ENCODE measurements around the gene SIRT2. TPM values are rescaled to one million over a fixed set of nuclear protein-coding genes. Genes with fewer than 3 reads are reported as not detected.

The SIRT2 gene
- total RNA-seq, 1 donor from 2014 or later: 45.2 TPM

- Mint-ChIP-seq H3K4me3 (no peak overlapping the region), H3K36me3 (peaks cover 25% of the 10 kb centered on the region), H3K4me1 (no peaks in the 10 kb centered on the region), H3K27ac (no peak overlapping the region), H3K9me3 (no peaks in the 10 kb centered on the region), H3K27me3 (ENCODE audit: low read depth) (no peaks in the 10 kb centered on the region)
- no peak for DNase-seq (ENCODE audit: low spot score in 2 of 2, unreplicated experiment in 2 of 2)
- no peak for TF ChIP-seq CTCF (IDR thresholded peaks at IDR 0.05; ENCODE audit: unreplicated experiment)
Measured at GRCh38 chr19:38921420-38922274, 22.2 kb upstream of the SIRT2 start.

- no peak overlapping the region for H3K4me3 Mint-ChIP-seq
- no peak for DNase-seq (ENCODE audit: low spot score in 2 of 2, unreplicated experiment in 2 of 2)
- H3K36me3 Mint-ChIP-seq: peaks cover 25% of the 10 kb centered on the region
- TF ChIP-seq CTCF (IDR thresholded peaks at IDR 0.05; ENCODE audit: unreplicated experiment): no peak
- H3K27ac Mint-ChIP-seq: no peak overlapping the region
- no peaks in the 10 kb centered on the region for H3K27me3 Mint-ChIP-seq (ENCODE audit: low read depth)
- no peaks in the 10 kb centered on the region for H3K4me1 Mint-ChIP-seq
- H3K9me3 Mint-ChIP-seq: no peaks in the 10 kb centered on the region
Measured at GRCh38 chr19:38920602-38921419, 21.4 kb upstream of the SIRT2 start.

GRCh38 chr19:38919837-38920601 is 20.6 kb upstream of the SIRT2 start:
- no peaks in the 10 kb centered on the region for H3K4me1 Mint-ChIP-seq
- H3K27ac Mint-ChIP-seq: no peak overlapping the region
- no peak overlapping the region for H3K4me3 Mint-ChIP-seq
- no peak for DNase-seq (ENCODE audit: low spot score in 2 of 2, unreplicated experiment in 2 of 2)
- H3K27me3 Mint-ChIP-seq (ENCODE audit: low read depth): no peaks in the 10 kb centered on the region
- TF ChIP-seq CTCF (IDR thresholded peaks at IDR 0.05; ENCODE audit: unreplicated experiment): no peak
- H3K9me3 Mint-ChIP-seq: no peaks in the 10 kb centered on the region
- peaks cover 21% of the 10 kb centered on the region for H3K36me3 Mint-ChIP-seq

GRCh38 chr19:38918526-38918925 is 19.1 kb upstream of the SIRT2 start:
- Mint-ChIP-seq H3K4me3 (no peak overlapping the region), H3K9me3 (no peaks in the 10 kb centered on the region), H3K27ac (no peak overlapping the region), H3K36me3 (peaks cover 12% of the 10 kb centered on the region), H3K4me1 (no peaks in the 10 kb centered on the region), H3K27me3 (ENCODE audit: low read depth) (no peaks in the 10 kb centered on the region)
- TF ChIP-seq CTCF (IDR thresholded peaks at IDR 0.05; ENCODE audit: unreplicated experiment): no peak
- DNase-seq (ENCODE audit: low spot score in 2 of 2, unreplicated experiment in 2 of 2): no peak

- TF ChIP-seq CTCF (IDR thresholded peaks at IDR 0.05; ENCODE audit: unreplicated experiment): no peak
- no peaks in the 10 kb centered on the region for H3K9me3 Mint-ChIP-seq
- H3K27ac Mint-ChIP-seq: no peak overlapping the region
- no peaks in the 10 kb centered on the region for H3K27me3 Mint-ChIP-seq (ENCODE audit: low read depth)
- no peak overlapping the region for H3K4me3 Mint-ChIP-seq
- DNase-seq (ENCODE audit: low spot score in 2 of 2, unreplicated experiment in 2 of 2): no peak
- H3K36me3 Mint-ChIP-seq: peaks cover 12% of the 10 kb centered on the region
- no peaks in the 10 kb centered on the region for H3K4me1 Mint-ChIP-seq
Measured at GRCh38 chr19:38917921-38918491, 18.6 kb upstream of the SIRT2 start.
